Epithelial cell of esophagus (primary cell): Measurements from ENCODE around the gene HCN4.

ENCODE experiments used
- DNase-seq: peaks from one replicate; pipeline ENCODE4 v3.0.0; 2010; ENCODE audit warnings: low read depth
- H3K4me3 ChIP-seq: 2 replicates; pipeline ENCODE4 v1.5.1; 2011; ENCODE audit warnings: mild to moderate bottlenecking, low read length, control low read depth
- CTCF ChIP-seq: IDR thresholded peaks from 2 replicates; pipeline ENCODE4 v1.5.1; 2011; ENCODE audit warnings: low read depth, mild to moderate bottlenecking, low read length, control low read depth, inconsistent platforms; ENCODE audit not compliant: insufficient read depth; ENCODE audit errors: missing control alignments

The HCN4 gene

GRCh38 chr15:73328981-73329380 is 39.8 kb downstream of the HCN4 start:
- no peak overlapping the region for H3K4me3 ChIP-seq
- no peak for TF ChIP-seq CTCF
- no peak for DNase-seq

- no peak for DNase-seq
Observed at GRCh38 chr15:73328149-73328820, 40.5 kb downstream of the HCN4 start.

GRCh38 chr15:73326157-73326556 is 42.6 kb downstream of the HCN4 start:
- TF ChIP-seq CTCF = no peak
- DNase-seq = no peak
- no peak overlapping the region for H3K4me3 ChIP-seq

More at GRCh38 chr15:73328149-73328820, 40.5 kb downstream of the HCN4 start:
- no peak for TF ChIP-seq CTCF
- H3K4me3 ChIP-seq = no peak overlapping the region

- no peak overlapping the region for H3K4me3 ChIP-seq
- no peak for TF ChIP-seq CTCF
- no peak for DNase-seq
Observed at GRCh38 chr15:73325191-73325861, 43.4 kb downstream of the HCN4 start.

GRCh38 chr15:73324496-73325170 is 44.1 kb downstream of the HCN4 start:
- TF ChIP-seq CTCF = no peak
- no peak for DNase-seq
- H3K4me3 ChIP-seq = no peak overlapping the region

GRCh38 chr15:73323956-73324355 is 44.8 kb downstream of the HCN4 start:
- no peak for TF ChIP-seq CTCF
- H3K4me3 ChIP-seq = no peak overlapping the region
- DNase-seq = no peak
